K562 (cell line): ENCODE data around the gene GRK4. TPM values are rescaled to one million over a fixed set of nuclear protein-coding genes. Genes with fewer than 3 reads are reported as not detected.
A peak's percentile ranks its signal among the peaks of the same experiment; 100 is the strongest.

Experiments
- ATAC-seq: fragments of 200-7000 bp; cut with Tn5 transposase; 3 replicates; pipeline ENCODE4 v1.9.1; 2020; ENCODE audit warnings: moderate library complexity
- BruUV-seq: library from RNA; stranded (reverse); fragments of 400-500 nt; replicated peaks from 2 replicates; lab custom pipeline; 2021; lab: Mats Ljungman, UMichigan
- CTCF ChIA-PET: fragments of 300-600 bp; formaldehyde crosslinking; extraction: SDS; loops from one replicate; lab custom pipeline; 2021; ENCODE audit warnings: low intra/inter-chr PET ratio; lab: Yijun Ruan, JAX
- POLR2A ChIA-PET: fragments of 300-600, 350-650 bp; sonication (Branson Sonifier 250); formaldehyde crosslinking; extraction: SDS; loops from one replicate; lab custom pipeline; 2021; ENCODE audit warnings: antibody characterized with exemption, inconsistent platforms; lab: Yijun Ruan, JAX
- DNase-seq, 4 experiments: peaks; one replicate each; pipeline versions ENCODE4 v3.0.0 to v3.0.0-alpha.2; 2011 to 2018; ENCODE audit warnings: low spot score in 3 of 4, mixed read lengths in 3 of 4; ENCODE audit errors: extremely low read depth in 1 of 4
- FAIRE-seq: peaks from 2 replicates; lab custom pipeline; 2011; peaks lifted over from hg19 to GRCh38; lab: Jason Lieb, UNC
- H2AFZ ChIP-seq: 2 replicates; pipeline ENCODE4 v1.6.0; 2011; ENCODE audit warnings: low read depth, low read length, control low read depth, inconsistent platforms
- H3K27ac ChIP-seq: fragments of 200-600 bp; 3 replicates; pipeline ENCODE4 v1.8.0; 2011; ENCODE audit warnings: low read depth, mild to moderate bottlenecking, control low read depth, inconsistent platforms, low read length, moderate library complexity, mixed read lengths; ENCODE audit errors: extremely low read depth
- H3K27me3 ChIP-seq, 2 experiments: fragments of 300-600 bp in 1 of 2; 2 replicates in 1 of 2; 3 replicates in 1 of 2; pipeline versions ENCODE4 v1.6.0 to v1.8.0; 2011; ENCODE audit warnings: inconsistent platforms in 2 of 2, low read length in 2 of 2, mild to moderate bottlenecking in 1 of 2, mixed read lengths in 1 of 2, moderate library complexity in 1 of 2; ENCODE audit not compliant: control insufficient read depth in 2 of 2, insufficient read depth in 2 of 2
- H3K36me3 ChIP-seq: fragments of 300-600 bp; 3 replicates; pipeline ENCODE4 v1.8.0; 2011; ENCODE audit warnings: mild to moderate bottlenecking, low read length, inconsistent platforms; ENCODE audit not compliant: control insufficient read depth, insufficient read depth
- H3K4me1 ChIP-seq, 2 experiments: fragments of 200-600 bp in 1 of 2; replicated peaks in 1 of 2; 2 replicates in 1 of 2; 3 replicates in 1 of 2; pipeline versions ENCODE4 v1.5.1 to v1.8.0; 2011; ENCODE audit warnings: inconsistent platforms in 2 of 2, low read length in 2 of 2, mild to moderate bottlenecking in 1 of 2, mixed read lengths in 1 of 2, moderate library complexity in 1 of 2; ENCODE audit not compliant: control insufficient read depth in 2 of 2, insufficient read depth in 2 of 2
- H3K4me2 ChIP-seq: 2 replicates; pipeline ENCODE4 v1.6.1; 2011; ENCODE audit warnings: low read length, control low read depth, inconsistent platforms, mixed read lengths; ENCODE audit not compliant: insufficient read depth
- H3K4me3 ChIP-seq: fragments of 200-600 bp; sonication (generic), shearing (Covaris generic); 2 replicates; pipeline ENCODE4 v1.5.1; 2016; ENCODE audit warnings: control low read depth, inconsistent platforms
- H3K79me2 ChIP-seq: fragments of 200-600 bp; 3 replicates; pipeline ENCODE4 v1.8.0; 2011; ENCODE audit warnings: low read length, inconsistent platforms; ENCODE audit not compliant: control insufficient read depth, insufficient read depth
- H3K9ac ChIP-seq, 2 experiments: 2 replicates each; pipeline versions ENCODE4 v1.6.0 to v1.6.1; 2011; ENCODE audit warnings: low read depth in 2 of 2, low read length in 2 of 2, control low read depth in 1 of 2, inconsistent platforms in 1 of 2, mild to moderate bottlenecking in 1 of 2, mixed read lengths in 1 of 2; ENCODE audit not compliant: insufficient read depth in 1 of 2
- H3K9me1 ChIP-seq: one replicate; pipeline ENCODE4 v1.6.0; 2011; ENCODE audit warnings: inconsistent platforms, mild to moderate bottlenecking, low read length, moderate library complexity; ENCODE audit not compliant: control insufficient read depth, insufficient read depth
- H3K9me3 ChIP-seq: replicated peaks from 2 replicates; pipeline ENCODE4 v1.5.1; 2011; ENCODE audit warnings: low read depth, low read length, inconsistent platforms; ENCODE audit not compliant: control insufficient read depth, insufficient read depth
- H4K20me1 ChIP-seq: replicated peaks from 2 replicates; pipeline ENCODE4 v1.6.1; 2011; ENCODE audit warnings: low read length, inconsistent platforms, mixed read lengths; ENCODE audit not compliant: control insufficient read depth, insufficient read depth
- GABPB1 ChIP-seq: sonication (generic); formaldehyde crosslinking; IDR thresholded peaks from 2 replicates; pipeline ENCODE4 v1.8.0; 2022; ENCODE audit warnings: mild to moderate bottlenecking, missing genetic modification reagents
- HNRNPLL ChIP-seq: fragments of 200-400 bp; formaldehyde crosslinking; IDR thresholded peaks from 2 replicates; pipeline ENCODE4 v1.6.1; 2017; ENCODE audit warnings: low read length, low read depth, mild to moderate bottlenecking; ENCODE audit not compliant: poor library complexity, severe bottlenecking
- MAZ ChIP-seq, 2 experiments: fragments of 450-650 bp in 1 of 2; sonication (generic) in 1 of 2; formaldehyde crosslinking; IDR thresholded peaks in 1 of 2; conservative IDR thresholded peaks in 1 of 2; 2 replicates each; pipeline versions ENCODE4 v1.4.0 to v1.5.0; 2020; ENCODE audit warnings: mild to moderate bottlenecking in 1 of 2, missing genetic modification reagents in 1 of 2
- RBM14 ChIP-seq: fragments of 200-400 bp; formaldehyde crosslinking; IDR thresholded peaks from 2 replicates; pipeline ENCODE4 v1.6.1; 2018; ENCODE audit warnings: low read depth, mild to moderate bottlenecking, low read length, moderate library complexity, borderline replicate concordance; ENCODE audit not compliant: insufficient read depth
- RBM25 ChIP-seq: fragments of 200-400 bp; formaldehyde crosslinking; IDR thresholded peaks from 2 replicates; pipeline ENCODE4 v1.6.1; 2018; ENCODE audit warnings: low read length, low read depth, moderate library complexity; ENCODE audit not compliant: severe bottlenecking
- TEAD2 ChIP-seq: fragments of 450-650 bp; IDR thresholded peaks from 2 replicates; pipeline ENCODE4 v1.6.1; 2016; ENCODE audit warnings: missing genetic modification characterization, control low read depth, missing compliant biosample characterization
- VEZF1 ChIP-seq: fragments of 200-800 bp; sonication (Bioruptor generic); IDR thresholded peaks from 2 replicates; pipeline ENCODE4 v1.6.1; 2017; ENCODE audit warnings: missing genetic modification characterization, missing compliant biosample characterization
- WGBS: fragments of 100-300 bp; shearing (Covaris generic); methylation state at CpG from one replicate; pipeline ENCODE4 v1.1.6; 2016; ENCODE audit warnings: low coverage, mixed read lengths; ENCODE audit not compliant: insufficient coverage; ENCODE audit errors: missing lambda C conversion rate; 5-methylcytosine and 5-hydroxymethylcytosine counted together
- in situ Hi-C: fragments of 300-500 bp; cut with MboI; formaldehyde crosslinking; loops from 4 replicates; pipeline ENCODE4 v1.15.0; 2018; ENCODE audit warnings: inconsistent platforms, mixed read lengths
- intact Hi-C: fragments of 100-400 bp; cut with micrococcal nuclease; formaldehyde crosslinking; loops from 2 replicates; pipeline ENCODE4 v1.14.2; 2022
- polyA plus RNA-seq, 8 experiments: library from polyadenylated mRNA; depleted of rRNA in 4 of 8; stranded (reverse) in 5 of 8; unstranded in 3 of 8; fragments of >200 nt; fragmentation: Nextera tagmentation in 2 of 8; fragmentation: Illumina TruSeq in 1 of 8; extraction: Ambion mirVana in 2 of 8; extraction: Trizol in 1 of 8; gene quantifications; 2 replicates each; pipeline versions ENCODE4 v1.2.1 to v1.2.3, GENCODE V29; 2011 to 2014; ENCODE audit warnings: inconsistent platforms in 1 of 8, missing spikeins in 1 of 8
- total RNA-seq, 7 experiments: library from RNA; depleted of rRNA in 6 of 7; stranded (reverse); fragments of >200 nt in 6 of 7; fragmentation: Illumina TruSeq in 2 of 7; extraction: Trizol in 2 of 7; gene quantifications; 2 replicates each; pipeline versions ENCODE4 v1.2.1 to v1.2.3, GENCODE V29; 2011 to 2021; ENCODE audit warnings: low replicate concordance in 1 of 7
- TF ChIP-seq, protein P1 (sequence below): conservative IDR thresholded peaks from 2 replicates; pipeline ENCODE4 v1.6.1; 2011; ENCODE audit warnings: low read depth, mild to moderate bottlenecking, low read length; ENCODE audit not compliant: control insufficient read depth
- TF ChIP-seq, protein P2 (sequence below): fragments of 200-800 bp; sonication (Bioruptor generic); IDR thresholded peaks from 2 replicates; pipeline ENCODE4 v1.6.1; 2016; ENCODE audit warnings: missing genetic modification characterization, missing compliant biosample characterization

Gene GRK4
- total and polyA plus RNA-seq, 9 of the 15 experiments (the other 6 are each of a cell fraction or from before 2014, with no cell fraction given), result 1.1 to 4.8 (median 2.6) TPM

- Histone ChIP-seq H3K9me3 (no peaks in the 10 kb centered on the region), H4K20me1 (peaks cover 17% of the 10 kb centered on the region; the same call in 1 of the 2 replicates), H2AFZ (peak overlapping the region; percentile 56; the same call in 1 of the 2 replicates), H3K36me3 (peaks cover 62% of the 10 kb centered on the region), H3K9me1 (no peaks in the 10 kb centered on the region), H3K4me2 (peak overlapping the region; percentile 86), H3K79me2 (peaks cover 28% of the 10 kb centered on the region; the same call in 2 of the 3 replicates), H3K27me3 (no peaks in the 10 kb centered on the region), H3K4me3 (peak overlapping the region; percentile 84), H3K4me1 (peaks cover 17 to 65% of the 10 kb centered on the region in 2 experiments; a peak in 4 of 5 replicates), H3K9ac (peak overlapping the region; percentile 42 to 99; a peak in 3 of 4 replicates), H3K27ac (peak overlapping the region; percentile 64)
- 0% methylated on average over 4 of the region's 93 CpGs for WGBS
- ChIA-PET CTCF (interaction anchor here (0.6 kb wide), 1 partner anchor 234 kb away, joined by 4 read pairs; no protein-coding TSS in a partner anchor), POLR2A (interaction anchor here (1.3 to 2.7 kb wide), 3 partner anchors 11 to 28 kb away, joined by 4 to 30 read pairs (median 6); partner anchors contain the start of genes GRK4 and NOP14)
- DNase-seq, result peak; percentile 67 to 92 (median 80)
- ATAC-seq, result peak; percentile 28
- in situ Hi-C loops, result no loop called here
- intact Hi-C loops, result no loop called here
- no TSS peak for BruUV-seq
- no peak for FAIRE-seq
- TF ChIP-seq GABPB1 (CRISPR knock-in tag) (peak; percentile 38; the same call in 1 of the 2 replicates), RBM14 (0 out of 2 replicates have a peak, but pooled peaks have one; percentile 8), HNRNPLL (peak; percentile 26), MAZ (CRISPR knock-in tag; conservative IDR thresholded peaks at IDR 0.05 in 1 of 2, IDR thresholded peaks at IDR 0.05 in 1 of 2) (0 out of 4 replicates have a peak, but pooled peaks of 1 of the 2 experiments have one; percentile 15), VEZF1 (CRISPR knock-in tag) (peak; percentile 69), TEAD2 (no peak), RBM25 (no peak)
- TF ChIP-seq, protein P1, sequence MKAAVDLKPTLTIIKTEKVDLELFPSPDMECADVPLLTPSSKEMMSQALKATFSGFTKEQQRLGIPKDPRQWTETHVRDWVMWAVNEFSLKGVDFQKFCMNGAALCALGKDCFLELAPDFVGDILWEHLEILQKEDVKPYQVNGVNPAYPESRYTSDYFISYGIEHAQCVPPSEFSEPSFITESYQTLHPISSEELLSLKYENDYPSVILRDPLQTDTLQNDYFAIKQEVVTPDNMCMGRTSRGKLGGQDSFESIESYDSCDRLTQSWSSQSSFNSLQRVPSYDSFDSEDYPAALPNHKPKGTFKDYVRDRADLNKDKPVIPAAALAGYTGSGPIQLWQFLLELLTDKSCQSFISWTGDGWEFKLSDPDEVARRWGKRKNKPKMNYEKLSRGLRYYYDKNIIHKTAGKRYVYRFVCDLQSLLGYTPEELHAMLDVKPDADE, result 0 out of 2 replicates have a peak, but pooled peaks have one; percentile 28
- TF ChIP-seq, protein P2, sequence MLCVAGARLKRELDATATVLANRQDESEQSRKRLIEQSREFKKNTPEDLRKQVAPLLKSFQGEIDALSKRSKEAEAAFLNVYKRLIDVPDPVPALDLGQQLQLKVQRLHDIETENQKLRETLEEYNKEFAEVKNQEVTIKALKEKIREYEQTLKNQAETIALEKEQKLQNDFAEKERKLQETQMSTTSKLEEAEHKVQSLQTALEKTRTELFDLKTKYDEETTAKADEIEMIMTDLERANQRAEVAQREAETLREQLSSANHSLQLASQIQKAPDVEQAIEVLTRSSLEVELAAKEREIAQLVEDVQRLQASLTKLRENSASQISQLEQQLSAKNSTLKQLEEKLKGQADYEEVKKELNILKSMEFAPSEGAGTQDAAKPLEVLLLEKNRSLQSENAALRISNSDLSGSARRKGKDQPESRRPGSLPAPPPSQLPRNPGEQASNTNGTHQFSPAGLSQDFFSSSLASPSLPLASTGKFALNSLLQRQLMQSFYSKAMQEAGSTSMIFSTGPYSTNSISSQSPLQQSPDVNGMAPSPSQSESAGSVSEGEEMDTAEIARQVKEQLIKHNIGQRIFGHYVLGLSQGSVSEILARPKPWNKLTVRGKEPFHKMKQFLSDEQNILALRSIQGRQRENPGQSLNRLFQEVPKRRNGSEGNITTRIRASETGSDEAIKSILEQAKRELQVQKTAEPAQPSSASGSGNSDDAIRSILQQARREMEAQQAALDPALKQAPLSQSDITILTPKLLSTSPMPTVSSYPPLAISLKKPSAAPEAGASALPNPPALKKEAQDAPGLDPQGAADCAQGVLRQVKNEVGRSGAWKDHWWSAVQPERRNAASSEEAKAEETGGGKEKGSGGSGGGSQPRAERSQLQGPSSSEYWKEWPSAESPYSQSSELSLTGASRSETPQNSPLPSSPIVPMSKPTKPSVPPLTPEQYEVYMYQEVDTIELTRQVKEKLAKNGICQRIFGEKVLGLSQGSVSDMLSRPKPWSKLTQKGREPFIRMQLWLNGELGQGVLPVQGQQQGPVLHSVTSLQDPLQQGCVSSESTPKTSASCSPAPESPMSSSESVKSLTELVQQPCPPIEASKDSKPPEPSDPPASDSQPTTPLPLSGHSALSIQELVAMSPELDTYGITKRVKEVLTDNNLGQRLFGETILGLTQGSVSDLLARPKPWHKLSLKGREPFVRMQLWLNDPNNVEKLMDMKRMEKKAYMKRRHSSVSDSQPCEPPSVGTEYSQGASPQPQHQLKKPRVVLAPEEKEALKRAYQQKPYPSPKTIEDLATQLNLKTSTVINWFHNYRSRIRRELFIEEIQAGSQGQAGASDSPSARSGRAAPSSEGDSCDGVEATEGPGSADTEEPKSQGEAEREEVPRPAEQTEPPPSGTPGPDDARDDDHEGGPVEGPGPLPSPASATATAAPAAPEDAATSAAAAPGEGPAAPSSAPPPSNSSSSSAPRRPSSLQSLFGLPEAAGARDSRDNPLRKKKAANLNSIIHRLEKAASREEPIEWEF (CRISPR knock-in tag), result no peak
Measured at GRCh38 chr4:2934077-2934812, 29.1 kb upstream of the GRK4 start.
